Endodermal cell (in vitro differentiated cells): ENCODE results near the gene MRM2. TPM values are rescaled to one million over a fixed set of nuclear protein-coding genes. Genes with fewer than 3 reads are reported as not detected.

ENCODE experiments used
- DNase-seq: peaks from one replicate; pipeline ENCODE4 v3.0.0-alpha.2; 2017
- H3K27ac ChIP-seq: 2 replicates; pipeline ENCODE4 v1.5.1; 2013; ENCODE audit warnings: mild to moderate bottlenecking, low read depth, low read length, moderate library complexity
- H3K27me3 ChIP-seq: 2 replicates; pipeline ENCODE4 v1.6.1; 2013; ENCODE audit warnings: mild to moderate bottlenecking, low read length, moderate library complexity; ENCODE audit not compliant: insufficient read depth, control insufficient read depth, poor library complexity, severe bottlenecking
- H3K36me3 ChIP-seq: 2 replicates; pipeline ENCODE4 v1.7.0; 2013; ENCODE audit warnings: mild to moderate bottlenecking, low read length, moderate library complexity; ENCODE audit not compliant: control insufficient read depth, insufficient read depth
- H3K4me1 ChIP-seq: one replicate; pipeline ENCODE4 v1.7.0; 2013; ENCODE audit warnings: low read length; ENCODE audit not compliant: control insufficient read depth, insufficient read depth
- H3K4me3 ChIP-seq: 2 replicates; pipeline ENCODE4 v1.5.1; 2013; ENCODE audit warnings: mild to moderate bottlenecking, low read length, moderate library complexity
- H3K9ac ChIP-seq: 2 replicates; pipeline ENCODE4 v1.6.1; 2013; ENCODE audit warnings: mild to moderate bottlenecking, low read length, moderate library complexity; ENCODE audit not compliant: poor library complexity, severe bottlenecking; ENCODE audit errors: extremely low read depth
- H3K9me3 ChIP-seq: 2 replicates; pipeline ENCODE4 v1.6.1; 2013; ENCODE audit warnings: mild to moderate bottlenecking, low read length, moderate library complexity; ENCODE audit not compliant: control insufficient read depth
- H3K27ac Mint-ChIP-seq: 2 replicates; pipeline ENCODE4 v1.8.0; 2020; ENCODE audit warnings: mixed read lengths
- H3K27me3 Mint-ChIP-seq: 2 replicates; pipeline ENCODE4 v1.8.0; 2021; ENCODE audit warnings: mild to moderate bottlenecking, mixed read lengths; ENCODE audit not compliant: insufficient read depth
- H3K36me3 Mint-ChIP-seq: 2 replicates; pipeline ENCODE4 v1.8.0; 2020; ENCODE audit warnings: low read depth, mixed read lengths
- H3K4me1 Mint-ChIP-seq: 2 replicates; pipeline ENCODE4 v1.8.0; 2020; ENCODE audit warnings: mixed read lengths
- H3K4me3 Mint-ChIP-seq: 2 replicates; pipeline ENCODE4 v1.8.0; 2020; ENCODE audit warnings: mild to moderate bottlenecking, moderate library complexity, mixed read lengths
- H3K9me3 Mint-ChIP-seq: 2 replicates; pipeline ENCODE4 v1.8.0; 2020; ENCODE audit warnings: mild to moderate bottlenecking, mixed read lengths
- WGBS, 2 experiments: methylation state at CpG; one replicate each; pipeline versions ENCODE4 v1.1.5 to v1.1.7; 2013; ENCODE audit warnings: missing lambda C conversion rate in 2 of 2, mixed read lengths in 1 of 2; ENCODE audit not compliant: insufficient coverage in 1 of 2, insufficient read length in 1 of 2; 5-methylcytosine and 5-hydroxymethylcytosine counted together
- total RNA-seq, 2 donors: library from RNA; stranded (reverse); fragmentation: NEBNext Ultra II Directional in 1 of 2; extraction: Animal tissue kit (Norgen Biotek cat#: 25700) in 1 of 2; gene quantifications; 2 replicates in 1 of 2; 3 replicates in 1 of 2; pipeline ENCODE4 v1.2.1, GENCODE V29; 2021
- TF ChIP-seq, protein P1 (sequence below): fragments of 200-600 bp; sonication (generic); conservative IDR thresholded peaks from 2 replicates; pipeline ENCODE4 v1.5.0; 2021; ENCODE audit warnings: antibody characterized with exemption, mild to moderate bottlenecking

MRM2 gene
- total RNA-seq, 2 donors from 2014 or later = 38.9 TPM

DNA sequence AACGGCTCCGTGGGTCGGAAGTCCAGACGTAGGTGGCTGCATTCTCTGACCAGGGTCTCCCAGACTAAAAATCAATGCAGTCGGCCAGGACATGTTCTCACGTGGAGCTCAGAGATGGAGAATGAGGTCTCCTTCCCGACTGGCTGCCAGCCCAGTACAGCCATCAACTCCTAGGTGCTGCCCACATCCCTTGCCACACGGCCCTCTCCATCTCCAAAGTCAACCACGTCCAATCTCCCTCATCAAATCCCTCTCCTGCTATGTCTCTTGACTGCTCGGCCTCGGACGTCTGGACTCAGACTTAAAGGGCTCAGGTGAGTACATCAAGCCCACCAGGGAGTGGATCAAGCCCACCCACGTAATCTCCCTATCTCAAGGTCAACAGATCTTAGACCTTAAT lies 16.2 kb downstream of the MRM2 start:
- Histone ChIP-seq H3K27ac (no peak overlapping the region), H3K4me1 (no peaks in the 10 kb centered on the region), H3K4me3 (no peak overlapping the region), H3K36me3 (peaks cover 72% of the 10 kb centered on the region), H3K27me3 (no peaks in the 10 kb centered on the region), H3K9me3 (no peaks in the 10 kb centered on the region), H3K9ac (no peak overlapping the region)
- no peak for DNase-seq
- Mint-ChIP-seq H3K27me3 (no peaks in the 10 kb centered on the region), H3K27ac (peak overlapping the region; percentile 7), H3K9me3 (no peaks in the 10 kb centered on the region), H3K4me3 (no peak overlapping the region), H3K4me1 (peaks cover 5% of the 10 kb centered on the region), H3K36me3 (peaks cover 70% of the 10 kb centered on the region)
- TF ChIP-seq, protein P1, sequence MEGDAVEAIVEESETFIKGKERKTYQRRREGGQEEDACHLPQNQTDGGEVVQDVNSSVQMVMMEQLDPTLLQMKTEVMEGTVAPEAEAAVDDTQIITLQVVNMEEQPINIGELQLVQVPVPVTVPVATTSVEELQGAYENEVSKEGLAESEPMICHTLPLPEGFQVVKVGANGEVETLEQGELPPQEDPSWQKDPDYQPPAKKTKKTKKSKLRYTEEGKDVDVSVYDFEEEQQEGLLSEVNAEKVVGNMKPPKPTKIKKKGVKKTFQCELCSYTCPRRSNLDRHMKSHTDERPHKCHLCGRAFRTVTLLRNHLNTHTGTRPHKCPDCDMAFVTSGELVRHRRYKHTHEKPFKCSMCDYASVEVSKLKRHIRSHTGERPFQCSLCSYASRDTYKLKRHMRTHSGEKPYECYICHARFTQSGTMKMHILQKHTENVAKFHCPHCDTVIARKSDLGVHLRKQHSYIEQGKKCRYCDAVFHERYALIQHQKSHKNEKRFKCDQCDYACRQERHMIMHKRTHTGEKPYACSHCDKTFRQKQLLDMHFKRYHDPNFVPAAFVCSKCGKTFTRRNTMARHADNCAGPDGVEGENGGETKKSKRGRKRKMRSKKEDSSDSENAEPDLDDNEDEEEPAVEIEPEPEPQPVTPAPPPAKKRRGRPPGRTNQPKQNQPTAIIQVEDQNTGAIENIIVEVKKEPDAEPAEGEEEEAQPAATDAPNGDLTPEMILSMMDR = no peak
- 96 to 99% methylated on average over 9 to 13 of the region's 13 CpGs for WGBS, 2 experiments

DNA sequence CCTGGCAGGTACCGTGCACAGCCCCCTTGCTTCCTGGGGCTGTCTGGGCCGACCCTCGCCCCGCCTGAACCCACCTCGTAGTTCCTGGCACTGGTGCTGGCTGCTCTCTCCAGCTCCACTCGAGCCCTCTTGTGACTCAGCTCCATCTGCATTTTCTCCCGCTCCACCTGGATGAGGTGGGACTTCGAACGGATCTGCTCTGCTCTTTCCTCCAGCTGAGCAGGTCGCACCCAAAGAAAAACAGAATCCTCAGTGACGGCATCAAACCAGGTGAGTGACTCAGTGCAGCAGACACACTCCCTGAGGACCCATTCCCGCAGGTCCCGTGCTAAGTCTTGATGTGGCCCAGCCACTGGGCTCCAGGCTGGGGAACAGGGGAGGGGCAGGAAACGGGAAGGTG lies 16.7 kb downstream of the MRM2 start:
- Mint-ChIP-seq H3K27ac (no peak overlapping the region), H3K4me1 (peaks cover 5% of the 10 kb centered on the region), H3K27me3 (no peaks in the 10 kb centered on the region), H3K36me3 (peaks cover 68% of the 10 kb centered on the region), H3K9me3 (no peaks in the 10 kb centered on the region), H3K4me3 (no peak overlapping the region)
- peaks cover 73% of the 10 kb centered on the region for H3K36me3 ChIP-seq
- H3K27ac ChIP-seq = no peak overlapping the region
- TF ChIP-seq, protein P1 = no peak
- H3K9me3 ChIP-seq = no peaks in the 10 kb centered on the region
- H3K27me3 ChIP-seq = no peaks in the 10 kb centered on the region
- H3K9ac ChIP-seq = no peak overlapping the region
- 96 to 99% methylated on average over 12 to 14 of the region's 14 CpGs for WGBS, 2 experiments
- DNase-seq = no peak
- H3K4me1 ChIP-seq = no peaks in the 10 kb centered on the region
- no peak overlapping the region for H3K4me3 ChIP-seq

DNA sequence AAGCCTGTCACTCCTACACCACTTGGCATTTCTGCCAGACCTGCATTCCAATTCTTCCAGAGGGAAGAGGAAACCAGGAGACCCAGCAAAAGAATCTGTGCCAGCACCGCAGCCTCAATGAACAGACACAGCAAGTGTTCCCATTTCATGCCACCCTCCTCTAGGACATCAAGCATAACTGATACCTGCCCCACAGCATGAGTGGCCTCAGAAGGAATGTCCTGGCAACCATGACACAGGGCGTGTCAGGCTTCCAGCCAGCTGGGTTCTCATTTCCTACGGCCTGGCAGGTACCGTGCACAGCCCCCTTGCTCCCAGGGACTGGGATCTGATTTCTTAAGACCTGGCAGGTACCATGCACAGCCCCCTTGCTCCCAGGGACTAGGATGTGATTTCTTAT lies 17.1 kb downstream of the MRM2 start:
- peaks cover 64% of the 10 kb centered on the region for H3K36me3 Mint-ChIP-seq
- H3K27ac Mint-ChIP-seq = no peak overlapping the region
- no peak overlapping the region for H3K27ac ChIP-seq
- H3K4me3 ChIP-seq = no peak overlapping the region
- no peak overlapping the region for H3K9ac ChIP-seq
- no peaks in the 10 kb centered on the region for H3K27me3 Mint-ChIP-seq
- TF ChIP-seq, protein P1 = no peak
- H3K9me3 Mint-ChIP-seq = no peaks in the 10 kb centered on the region
- peaks cover 5% of the 10 kb centered on the region for H3K4me1 Mint-ChIP-seq
- no peaks in the 10 kb centered on the region for H3K4me1 ChIP-seq
- WGBS, 2 experiments = 94% methylated on average over 4 of the region's 4 CpGs
- H3K36me3 ChIP-seq = peaks cover 72% of the 10 kb centered on the region
- no peaks in the 10 kb centered on the region for H3K27me3 ChIP-seq
- no peak overlapping the region for H3K4me3 Mint-ChIP-seq
- no peak for DNase-seq
- H3K9me3 ChIP-seq = no peaks in the 10 kb centered on the region
